ENCODE results near the gene PSG7. TPM values are rescaled to one million over a fixed set of nuclear protein-coding genes. Genes with fewer than 3 reads are reported as not detected.
"Not testable (repeated sequence)": the region's sequence is repeated elsewhere in the genome, so short reads cannot be mapped to it uniquely, and the experiment has no call there.

The PSG7 gene
- total RNA-seq, 1 donor from 2014 or later: not detected

- no peaks in the 10 kb centered on the region for H3K36me3 Mint-ChIP-seq (ENCODE audit: unreplicated experiment)
- no peak overlapping the region for H3K27ac Mint-ChIP-seq (ENCODE audit: unreplicated experiment)
Observed at GRCh38 chr19:42926781-42927180, 10.2 kb downstream of the PSG7 start.

GRCh38 chr19:42923106-42923505, 13.9 kb downstream of the PSG7 start:
- not testable (repeated sequence) for H3K4me3 Mint-ChIP-seq (ENCODE audit: unreplicated experiment); H3K27me3 Mint-ChIP-seq (ENCODE audit: unreplicated experiment); H3K4me1 Mint-ChIP-seq (ENCODE audit: unreplicated experiment); H3K27ac Mint-ChIP-seq (ENCODE audit: unreplicated experiment); H3K36me3 Mint-ChIP-seq (ENCODE audit: unreplicated experiment)
- H3K9me3 Mint-ChIP-seq (ENCODE audit: unreplicated experiment): peaks cover 14% of the 10 kb centered on the region
- peak; percentile 33 for TF ChIP-seq CTCF (IDR thresholded peaks at IDR 0.05)
- DNase-seq (ENCODE audit: extremely low spot score, unreplicated experiment): peak; percentile 77

More at GRCh38 chr19:42926781-42927180, 10.2 kb downstream of the PSG7 start:
- peak; percentile 53 for DNase-seq (ENCODE audit: extremely low spot score, unreplicated experiment)
- no peak for TF ChIP-seq CTCF (IDR thresholded peaks at IDR 0.05)
- H3K4me3 Mint-ChIP-seq (ENCODE audit: unreplicated experiment): no peak overlapping the region
- no peaks in the 10 kb centered on the region for H3K4me1 Mint-ChIP-seq (ENCODE audit: unreplicated experiment)
- no peaks in the 10 kb centered on the region for H3K27me3 Mint-ChIP-seq (ENCODE audit: unreplicated experiment)
- H3K9me3 Mint-ChIP-seq (ENCODE audit: unreplicated experiment): peaks cover 18% of the 10 kb centered on the region

DNA sequence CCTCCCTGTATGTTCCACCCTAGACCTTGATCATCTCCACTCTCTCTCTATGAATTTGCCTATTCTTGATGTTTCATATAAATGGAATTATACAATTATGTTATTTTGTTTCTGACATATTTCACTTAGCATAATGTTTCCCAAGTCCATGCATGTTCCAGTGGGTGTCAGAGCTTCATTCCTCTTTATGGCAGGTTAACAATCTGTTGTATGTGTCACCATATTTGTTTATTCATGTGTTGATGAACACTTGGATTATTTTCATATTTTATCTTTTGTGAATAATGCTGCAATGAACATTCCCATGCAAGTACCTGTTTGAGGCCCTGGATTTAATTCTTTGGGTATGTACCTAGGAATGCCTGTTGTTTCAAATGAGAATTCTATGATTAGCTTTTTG, 16.0 kb downstream of the PSG7 start:
- DNase-seq (ENCODE audit: extremely low spot score, unreplicated experiment); H3K27me3 Mint-ChIP-seq (ENCODE audit: unreplicated experiment); H3K27ac Mint-ChIP-seq (ENCODE audit: unreplicated experiment); H3K4me1 Mint-ChIP-seq (ENCODE audit: unreplicated experiment); H3K4me3 Mint-ChIP-seq (ENCODE audit: unreplicated experiment); H3K36me3 Mint-ChIP-seq (ENCODE audit: unreplicated experiment): not testable (repeated sequence)
- H3K9me3 Mint-ChIP-seq (ENCODE audit: unreplicated experiment): peaks cover 12% of the 10 kb centered on the region

DNA sequence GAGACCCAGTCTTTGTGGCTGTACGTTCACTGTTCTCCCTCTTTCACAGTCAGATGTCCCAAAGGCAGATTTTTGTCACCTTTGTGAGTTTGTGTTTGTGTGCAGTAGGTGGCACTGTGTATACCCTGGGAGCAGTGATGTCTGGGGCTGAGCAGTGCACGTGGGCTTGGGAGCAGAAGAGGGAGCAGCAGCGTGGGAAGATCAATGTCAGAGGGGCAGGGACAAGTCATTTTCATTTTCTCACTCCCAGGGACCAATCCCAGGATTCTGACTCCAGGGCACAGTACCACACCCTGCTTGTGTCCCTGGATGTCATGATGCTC, 17.3 kb downstream of the PSG7 start:
- no peak overlapping the region for H3K4me3 Mint-ChIP-seq (ENCODE audit: unreplicated experiment)
- no peak for TF ChIP-seq CTCF (IDR thresholded peaks at IDR 0.05)
- no peaks in the 10 kb centered on the region for H3K36me3 Mint-ChIP-seq (ENCODE audit: unreplicated experiment)
- peaks cover 12% of the 10 kb centered on the region for H3K9me3 Mint-ChIP-seq (ENCODE audit: unreplicated experiment)
- no peaks in the 10 kb centered on the region for H3K4me1 Mint-ChIP-seq (ENCODE audit: unreplicated experiment)
- no peaks in the 10 kb centered on the region for H3K27me3 Mint-ChIP-seq (ENCODE audit: unreplicated experiment)
- peak; percentile 60 for DNase-seq (ENCODE audit: extremely low spot score, unreplicated experiment)
- H3K27ac Mint-ChIP-seq (ENCODE audit: unreplicated experiment): no peak overlapping the region

- not testable (repeated sequence) for H3K4me1 Mint-ChIP-seq (ENCODE audit: unreplicated experiment); H3K4me3 Mint-ChIP-seq (ENCODE audit: unreplicated experiment); H3K36me3 Mint-ChIP-seq (ENCODE audit: unreplicated experiment); H3K27me3 Mint-ChIP-seq (ENCODE audit: unreplicated experiment); H3K27ac Mint-ChIP-seq (ENCODE audit: unreplicated experiment)
- DNase-seq (ENCODE audit: extremely low spot score, unreplicated experiment): peak; percentile 79
- H3K9me3 Mint-ChIP-seq (ENCODE audit: unreplicated experiment): peaks cover 12% of the 10 kb centered on the region
Observed at GRCh38 chr19:42919070-42919756, 17.8 kb downstream of the PSG7 start.

DNA sequence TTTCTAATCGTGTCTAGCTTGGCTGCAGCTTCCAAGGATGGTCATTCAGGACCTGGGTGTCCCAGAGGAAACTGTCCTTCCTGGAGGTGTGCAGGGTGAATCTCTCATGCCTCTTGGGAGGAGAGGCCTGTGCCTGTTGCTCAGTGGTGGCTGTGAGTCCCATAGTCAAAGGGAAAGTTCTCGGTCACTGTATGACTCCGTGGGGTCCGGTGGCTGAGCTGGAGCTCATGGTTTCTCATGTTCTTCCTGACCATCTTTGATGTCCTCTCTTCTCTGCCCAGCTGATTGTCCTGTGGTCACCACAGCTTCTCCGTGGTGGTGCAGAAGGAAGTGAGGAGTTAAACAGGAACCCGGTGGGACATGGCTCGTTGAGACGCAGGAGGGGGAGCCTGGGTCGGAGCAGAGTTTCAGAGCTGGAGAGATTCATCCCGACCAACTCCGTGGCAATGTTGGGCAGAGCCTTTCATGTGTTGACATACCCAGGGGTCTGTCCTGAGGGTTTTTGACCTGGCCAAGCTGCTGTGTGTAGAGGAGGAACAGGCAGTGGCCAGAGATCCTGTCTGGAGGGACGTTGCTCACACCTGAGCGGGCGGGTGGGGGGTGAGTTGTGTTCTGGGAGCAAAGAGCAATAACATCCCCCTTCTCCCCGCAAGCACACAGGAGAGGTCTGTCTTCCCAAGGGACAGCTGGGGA, 18.5 kb downstream of the PSG7 start:
- not testable (repeated sequence) for H3K4me3 Mint-ChIP-seq (ENCODE audit: unreplicated experiment); H3K27me3 Mint-ChIP-seq (ENCODE audit: unreplicated experiment); H3K4me1 Mint-ChIP-seq (ENCODE audit: unreplicated experiment); H3K27ac Mint-ChIP-seq (ENCODE audit: unreplicated experiment); H3K36me3 Mint-ChIP-seq (ENCODE audit: unreplicated experiment)
- H3K9me3 Mint-ChIP-seq (ENCODE audit: unreplicated experiment): peaks cover 12% of the 10 kb centered on the region
- peak; percentile 79 for DNase-seq (ENCODE audit: extremely low spot score, unreplicated experiment)

DNA sequence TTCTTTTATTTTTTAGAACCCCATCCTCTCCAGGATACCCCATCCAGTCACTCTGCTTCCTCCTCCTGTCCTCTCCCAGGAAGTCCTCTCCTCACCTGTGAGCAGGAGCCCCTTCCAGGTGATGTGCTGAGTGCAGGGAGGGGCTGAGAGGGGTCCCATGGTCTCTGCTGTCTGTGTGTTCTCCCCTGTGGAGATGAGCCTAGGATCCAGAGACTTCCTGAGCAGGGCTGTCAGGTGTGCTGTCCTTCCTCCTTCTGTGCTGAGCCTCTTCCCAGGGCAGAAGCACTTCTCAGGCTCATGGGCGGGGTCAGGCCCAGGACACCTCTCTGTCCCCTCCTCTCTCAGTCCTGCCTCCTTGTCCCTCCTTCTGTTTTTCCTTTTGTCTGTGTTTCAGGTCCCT, 19.4 kb downstream of the PSG7 start, which contains the start of gene PSG6:
Gene PSG6, minus strand, starts transcription at position 261 of the 400 bp plus-strand sequence. Its CDS starts 102 bp downstream, at position 159.
- H3K27ac Mint-ChIP-seq (ENCODE audit: unreplicated experiment); H3K4me1 Mint-ChIP-seq (ENCODE audit: unreplicated experiment); H3K27me3 Mint-ChIP-seq (ENCODE audit: unreplicated experiment); H3K36me3 Mint-ChIP-seq (ENCODE audit: unreplicated experiment); H3K4me3 Mint-ChIP-seq (ENCODE audit: unreplicated experiment): not testable (repeated sequence)
- DNase-seq (ENCODE audit: extremely low spot score, unreplicated experiment): peak; percentile 53
- peaks cover 12% of the 10 kb centered on the region for H3K9me3 Mint-ChIP-seq (ENCODE audit: unreplicated experiment)

GRCh38 chr19:42916931-42917330, 20.1 kb downstream of the PSG7 start:
- not testable (repeated sequence) for H3K4me3 Mint-ChIP-seq (ENCODE audit: unreplicated experiment); H3K36me3 Mint-ChIP-seq (ENCODE audit: unreplicated experiment); H3K9me3 Mint-ChIP-seq (ENCODE audit: unreplicated experiment); DNase-seq (ENCODE audit: extremely low spot score, unreplicated experiment); H3K4me1 Mint-ChIP-seq (ENCODE audit: unreplicated experiment); H3K27me3 Mint-ChIP-seq (ENCODE audit: unreplicated experiment); H3K27ac Mint-ChIP-seq (ENCODE audit: unreplicated experiment)

GRCh38 chr19:42913516-42913915, 23.5 kb downstream of the PSG7 start:
- not testable (repeated sequence) for H3K4me3 Mint-ChIP-seq (ENCODE audit: unreplicated experiment); H3K4me1 Mint-ChIP-seq (ENCODE audit: unreplicated experiment); H3K27me3 Mint-ChIP-seq (ENCODE audit: unreplicated experiment); H3K36me3 Mint-ChIP-seq (ENCODE audit: unreplicated experiment); H3K27ac Mint-ChIP-seq (ENCODE audit: unreplicated experiment)
- DNase-seq (ENCODE audit: extremely low spot score, unreplicated experiment): peak; percentile 44
- H3K9me3 Mint-ChIP-seq (ENCODE audit: unreplicated experiment): peaks cover 16% of the 10 kb centered on the region

Measured in osteocyte (in vitro differentiated cells).